NCI-H1105 treated with DMSO at 0.1 percent for 48 hours (cell line): ENCODE measurements around the gene PLEKHM3.
A peak's percentile ranks its signal among the peaks of the same experiment; 100 is the strongest.
"Not testable (repeated sequence)": the region's sequence is repeated elsewhere in the genome, so short reads cannot be mapped to it uniquely, and the experiment has no call there.

Source experiments
- DNase-seq: peaks from one replicate; lab custom pipeline; 2025; lab: John Stamatoyannopoulos, UW

Gene PLEKHM3

DNA sequence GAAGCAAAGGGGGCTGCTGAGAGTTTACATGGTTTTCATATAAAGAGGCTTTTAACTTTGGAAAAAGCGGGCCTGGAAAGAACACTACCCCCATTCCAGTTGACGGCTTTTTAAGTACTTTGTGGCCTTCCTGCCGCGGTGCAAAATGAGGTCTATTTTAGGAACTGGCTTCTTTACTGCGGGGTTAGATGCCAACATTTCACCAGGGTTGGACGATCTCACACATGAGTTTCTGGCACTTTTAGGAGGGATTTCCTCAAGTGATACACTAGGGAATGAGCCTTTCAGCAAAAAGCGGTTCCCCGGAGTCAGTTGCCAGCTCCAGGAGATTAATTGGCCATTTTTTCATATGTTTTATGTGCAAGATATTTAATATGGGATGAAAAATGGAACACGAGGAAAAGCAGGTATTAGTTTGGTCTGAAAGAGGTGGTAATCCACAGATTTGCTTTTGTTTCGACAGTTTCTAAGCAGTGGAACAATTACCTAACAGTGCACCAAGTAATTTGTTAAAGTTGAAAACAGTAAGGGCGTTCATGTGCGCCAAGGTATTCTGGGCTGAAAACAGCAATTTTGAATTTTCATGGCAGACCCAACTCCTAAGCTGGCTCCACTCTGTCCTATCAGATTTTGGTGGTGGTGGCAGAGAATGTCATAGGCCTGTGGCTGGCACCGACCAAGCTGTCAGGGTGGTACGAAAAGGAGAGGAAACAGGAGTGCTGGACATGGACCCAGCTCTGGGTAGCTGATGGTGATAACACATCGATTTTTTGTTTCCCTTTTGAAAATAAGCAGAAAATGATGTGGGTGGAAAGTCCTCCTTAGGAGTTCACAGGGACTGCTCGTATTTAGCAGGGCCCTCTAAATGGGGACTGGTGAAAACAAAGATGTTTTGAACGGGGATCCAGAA is 200.0 kb downstream of the PLEKHM3 start:
- no peak for DNase-seq

DNA sequence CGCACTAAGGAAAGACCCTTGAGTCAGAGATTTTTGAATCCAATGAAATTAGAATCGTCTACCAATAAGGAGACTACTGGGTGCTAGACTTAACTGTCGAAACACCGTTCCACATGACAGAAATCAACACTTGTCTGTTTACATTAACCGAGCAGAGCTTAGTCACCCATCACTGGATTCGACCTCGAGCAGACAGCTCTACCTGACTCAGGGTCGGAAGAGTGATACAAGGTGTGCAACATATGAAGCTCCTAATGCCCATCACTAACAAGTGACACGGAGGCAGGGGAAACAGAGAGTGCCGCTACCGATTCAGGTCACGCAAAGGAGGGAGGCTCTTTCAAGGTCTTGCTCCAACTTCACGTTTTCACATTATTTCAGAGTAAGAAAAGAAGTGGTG is 201.5 kb downstream of the PLEKHM3 start:
- no peak for DNase-seq

DNA sequence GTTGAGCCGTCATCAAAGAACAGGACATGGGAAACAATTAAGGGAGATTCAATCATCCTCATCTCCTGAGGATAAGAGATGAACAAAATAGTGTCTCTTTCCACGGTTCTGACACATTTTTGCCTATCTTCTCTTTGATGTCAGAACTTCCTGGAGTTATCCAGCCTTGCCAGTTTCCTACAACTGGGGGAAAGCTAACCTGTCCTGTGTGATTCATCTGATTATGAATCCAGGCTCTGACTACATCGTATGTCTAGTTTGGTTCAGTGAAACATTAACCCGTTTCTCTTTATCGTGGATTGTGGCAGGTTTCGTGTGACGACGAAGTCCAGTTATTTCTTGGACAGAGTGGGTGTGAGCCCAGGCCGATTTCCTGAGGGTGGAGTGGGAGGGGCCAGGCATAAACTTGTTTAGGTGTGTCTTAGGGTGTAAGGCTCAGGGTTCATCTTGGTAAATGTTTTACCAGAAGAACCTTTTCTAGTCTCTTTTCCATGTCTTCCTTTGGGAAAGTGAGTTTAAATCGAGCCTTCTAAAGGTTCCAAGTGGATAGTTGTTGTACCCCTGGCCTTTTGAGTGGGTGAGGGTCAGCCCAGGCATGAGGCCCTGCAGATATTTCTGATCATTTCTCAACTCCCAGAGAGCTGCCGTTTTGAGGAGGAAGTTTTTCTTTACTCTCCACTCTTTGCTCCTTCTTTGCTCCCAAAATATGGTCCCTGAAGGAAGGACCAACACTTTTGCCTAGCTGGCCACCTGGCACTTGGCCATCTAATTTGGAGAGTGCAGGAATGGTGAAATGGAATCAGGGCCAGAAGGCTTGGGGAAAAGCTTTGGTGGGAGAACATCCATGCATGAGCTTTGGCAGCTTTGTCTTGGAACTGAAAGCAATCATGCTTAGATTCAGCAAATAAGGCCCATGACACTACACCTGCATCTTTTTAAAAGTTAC is 205.2 kb downstream of the PLEKHM3 start:
- DNase-seq = no peak

DNA sequence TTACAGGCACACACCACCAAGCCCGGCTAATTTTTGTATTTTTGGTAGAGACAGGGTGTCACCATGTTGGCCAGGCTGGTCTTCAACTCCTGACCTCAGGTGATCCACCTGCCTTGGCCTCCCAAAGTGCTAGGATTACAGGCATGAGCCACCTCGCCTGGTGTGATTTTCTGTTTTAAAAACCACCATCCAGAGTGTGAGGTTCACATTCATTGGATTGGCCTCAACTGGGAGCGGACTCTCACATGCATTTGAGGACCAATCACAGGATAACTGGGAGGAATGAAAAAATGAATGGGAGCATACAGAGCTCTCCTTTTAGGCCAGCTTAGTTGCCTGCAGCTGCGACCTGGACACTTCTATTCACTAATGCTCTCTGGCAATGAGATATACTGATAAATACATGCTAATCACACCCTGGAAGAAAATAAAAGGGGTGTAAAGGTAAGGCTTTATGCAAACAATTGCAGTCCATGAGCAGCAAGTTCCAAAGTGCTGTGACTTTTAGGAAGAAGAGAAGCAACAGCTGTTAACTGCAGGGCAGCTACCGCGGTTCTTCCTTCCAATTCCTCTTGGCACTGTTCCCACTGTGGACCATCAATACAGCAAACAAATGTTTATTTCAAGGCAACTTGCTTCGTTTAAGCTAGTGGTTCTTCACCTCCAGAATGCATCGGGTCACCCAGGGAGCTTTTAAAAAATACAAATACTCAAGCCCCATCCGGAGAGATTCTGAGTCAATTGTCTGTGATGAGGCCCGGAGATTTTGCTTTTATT is 206.1 kb downstream of the PLEKHM3 start:
- no peak for DNase-seq

DNA sequence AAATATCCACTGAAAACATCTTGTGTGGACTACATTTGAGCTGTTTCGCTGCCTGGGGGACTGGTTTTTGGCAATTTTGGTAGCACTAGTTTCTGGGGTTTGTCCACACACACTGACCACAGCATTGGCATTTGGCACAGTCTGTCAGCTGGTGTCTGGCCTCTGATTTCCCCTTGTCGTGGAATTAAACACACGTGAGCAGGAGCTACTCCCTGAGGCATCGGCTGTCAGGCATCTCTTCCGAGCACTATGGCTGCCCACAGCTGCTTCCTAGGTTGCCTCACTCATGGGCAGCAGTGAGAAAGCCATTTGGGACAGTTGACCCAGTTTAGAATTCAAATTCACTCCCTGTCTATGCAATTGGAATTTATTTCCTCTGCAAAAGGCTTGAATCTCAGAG is 208.8 kb downstream of the PLEKHM3 start:
- no peak for DNase-seq

DNA sequence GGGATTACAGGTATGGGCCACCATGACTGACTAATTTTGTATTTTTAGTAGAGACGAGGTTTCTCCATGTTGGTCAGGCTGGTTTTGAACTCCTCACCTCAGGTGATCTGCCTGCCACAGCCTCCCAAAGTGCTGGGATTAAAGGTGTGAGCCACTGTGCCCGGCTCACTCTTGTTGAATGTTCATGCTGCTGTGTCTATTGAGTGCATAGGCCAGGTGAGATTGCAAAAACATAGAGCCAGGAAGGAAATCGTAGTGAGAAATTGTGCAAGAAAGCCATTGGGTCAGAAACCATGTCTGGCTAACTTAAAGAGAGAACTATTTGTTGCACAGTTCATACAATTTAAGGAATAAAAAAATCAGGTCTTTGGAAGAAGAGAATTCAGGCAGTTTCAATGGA is 210.1 kb downstream of the PLEKHM3 start:
- no peak for DNase-seq

DNA sequence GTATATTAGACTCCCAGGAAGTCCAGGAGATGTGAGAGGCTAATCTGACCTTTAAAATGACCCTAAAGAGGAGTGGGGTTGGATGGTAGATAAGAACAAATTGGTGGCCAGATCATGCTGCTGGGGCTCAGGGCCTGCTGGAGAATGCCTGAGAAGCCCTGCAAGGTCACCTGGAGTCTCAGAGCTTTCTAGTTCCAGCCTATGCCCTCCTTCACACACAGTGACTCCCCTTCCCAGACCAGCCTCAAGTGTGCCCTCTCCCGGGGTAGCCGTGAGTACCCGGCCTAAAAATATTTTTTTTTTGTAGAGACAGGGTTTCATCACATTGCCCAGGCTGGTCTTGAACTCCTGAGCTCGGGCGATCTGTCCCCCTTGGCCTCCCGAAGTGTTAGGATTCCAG is 211.4 kb downstream of the PLEKHM3 start:
- no peak for DNase-seq

DNA sequence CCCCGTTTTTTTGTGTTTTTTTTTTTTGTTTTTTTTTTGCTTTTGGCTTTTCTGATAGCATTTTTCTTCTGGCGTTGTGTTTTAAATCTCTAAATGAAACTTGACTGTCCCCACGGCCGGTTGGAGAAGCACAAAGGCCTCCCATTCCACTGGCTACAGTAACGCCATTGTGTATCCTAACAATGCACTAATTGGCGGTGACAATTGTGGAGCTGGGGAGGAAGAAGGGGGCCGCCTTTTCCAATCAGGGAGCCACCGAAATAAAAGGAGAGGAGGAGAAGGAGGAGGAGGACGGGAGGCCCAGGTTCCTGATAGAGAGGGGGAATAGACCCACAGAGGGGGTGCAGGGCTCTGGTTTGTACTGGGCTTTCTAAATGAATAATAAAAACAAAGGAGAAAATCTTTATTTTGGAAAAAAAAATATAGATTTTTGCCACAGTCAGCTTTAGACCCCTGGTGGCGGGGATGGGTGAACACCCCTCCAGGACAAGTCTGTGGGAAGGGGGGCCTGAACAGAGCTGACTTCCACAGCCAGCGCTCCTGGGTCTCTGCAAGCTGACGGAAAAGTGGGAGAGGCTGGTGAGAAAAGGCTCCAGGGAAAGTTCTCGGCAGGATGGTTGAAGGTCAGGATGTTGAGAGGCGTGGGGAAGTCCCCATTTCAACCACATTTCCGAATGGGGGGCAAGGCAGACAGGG is 212.0 kb downstream of the PLEKHM3 start:
- no peak for DNase-seq

DNA sequence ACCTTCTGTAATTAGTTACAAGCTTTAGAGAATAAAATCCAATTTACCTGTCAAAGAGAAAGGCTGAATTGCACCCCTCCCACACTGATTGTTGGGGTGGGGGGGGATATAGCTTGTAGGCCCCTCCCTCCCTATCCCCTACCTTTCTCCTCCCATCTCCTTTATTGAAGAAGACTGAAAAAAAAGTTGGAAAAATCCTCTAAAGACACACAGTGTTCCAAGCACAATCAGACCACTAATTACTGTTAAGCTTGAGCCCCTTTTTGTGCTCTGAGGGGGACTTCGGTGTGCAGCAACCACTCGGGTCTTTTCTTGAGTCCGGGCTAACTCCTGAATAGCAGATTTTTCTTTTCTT is 212.6 kb downstream of the PLEKHM3 start:
- DNase-seq = no peak

DNA sequence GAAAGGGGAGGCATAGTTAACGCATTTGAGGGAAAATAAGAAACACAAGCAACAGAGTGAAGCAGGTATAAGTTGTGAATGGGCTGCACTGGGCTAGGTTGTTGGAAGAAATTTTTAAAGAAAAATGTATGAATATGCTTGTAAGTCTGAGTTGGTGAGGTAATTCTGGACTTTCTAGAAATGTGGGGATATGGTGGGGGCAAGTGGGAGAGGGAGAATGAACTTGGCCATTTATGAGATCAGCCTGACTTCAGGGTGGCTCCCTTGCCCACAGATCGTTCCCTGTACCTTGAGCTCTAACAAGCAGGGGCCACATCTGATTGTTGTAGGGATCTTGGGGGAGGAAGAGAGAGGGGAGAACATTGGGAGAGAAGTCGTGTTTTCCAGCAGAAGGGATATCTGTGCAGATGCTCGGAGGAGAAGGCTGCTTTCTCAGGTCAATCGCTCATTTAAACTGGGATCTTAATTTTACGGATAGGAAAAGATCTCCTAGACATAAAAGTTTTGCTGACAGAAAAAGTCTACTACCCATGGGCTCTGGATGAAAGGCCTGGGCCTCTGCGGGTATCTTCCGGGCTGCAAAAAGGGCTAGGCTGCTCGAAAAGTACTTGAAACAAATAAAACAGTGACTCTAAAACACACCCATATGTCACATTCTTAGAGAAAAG is 213.1 kb downstream of the PLEKHM3 start:
- DNase-seq = no peak

DNA sequence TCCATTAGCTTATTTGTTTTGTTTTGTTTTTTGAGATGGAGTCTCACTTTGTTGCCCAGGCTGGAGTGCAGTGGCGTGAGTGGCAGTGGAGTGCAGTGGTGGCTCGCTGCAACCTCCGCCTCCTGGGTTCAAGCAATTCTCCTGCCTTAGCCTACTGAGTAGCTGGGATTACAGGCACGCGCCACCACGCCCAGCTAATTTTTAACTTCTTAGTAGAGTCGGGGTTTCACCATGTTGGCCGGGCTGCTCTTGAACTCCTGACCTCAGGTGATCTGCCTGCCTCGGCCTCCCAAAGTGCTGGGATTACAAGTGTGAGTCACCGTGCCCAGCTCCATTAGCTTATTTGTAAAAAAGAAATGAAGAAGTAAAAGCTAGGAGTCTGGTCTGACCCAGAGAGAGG is 213.7 kb downstream of the PLEKHM3 start:
- not testable (repeated sequence) for DNase-seq

DNA sequence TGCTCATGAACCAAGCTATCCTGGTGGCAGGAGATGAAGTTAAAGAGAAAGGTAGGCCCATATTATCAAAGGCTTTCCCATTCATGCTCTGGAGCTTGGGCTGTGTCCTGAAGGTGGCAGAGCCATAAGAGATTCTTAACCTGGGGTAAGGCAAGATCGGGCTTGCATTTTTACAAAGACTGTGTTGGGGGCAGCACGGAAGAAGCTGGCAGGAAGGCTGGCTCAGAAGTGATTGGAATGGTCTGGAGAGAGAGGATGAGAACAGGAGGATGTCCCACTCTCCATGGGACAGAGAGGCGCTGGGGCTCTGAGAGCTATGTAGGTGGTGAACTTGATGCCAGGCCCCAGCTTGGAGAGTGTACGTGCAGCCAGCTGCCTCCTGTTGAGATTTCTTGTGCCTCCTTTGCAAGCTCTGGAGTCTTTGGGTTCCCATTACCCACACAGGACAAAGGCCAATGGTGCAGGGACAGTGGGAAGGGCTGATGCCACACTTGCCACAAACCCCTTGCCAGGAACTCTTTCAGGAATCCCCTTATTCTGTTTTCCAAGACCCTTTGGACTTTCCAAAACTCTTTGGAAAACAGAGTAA is 215.0 kb downstream of the PLEKHM3 start:
- DNase-seq = no peak

DNA sequence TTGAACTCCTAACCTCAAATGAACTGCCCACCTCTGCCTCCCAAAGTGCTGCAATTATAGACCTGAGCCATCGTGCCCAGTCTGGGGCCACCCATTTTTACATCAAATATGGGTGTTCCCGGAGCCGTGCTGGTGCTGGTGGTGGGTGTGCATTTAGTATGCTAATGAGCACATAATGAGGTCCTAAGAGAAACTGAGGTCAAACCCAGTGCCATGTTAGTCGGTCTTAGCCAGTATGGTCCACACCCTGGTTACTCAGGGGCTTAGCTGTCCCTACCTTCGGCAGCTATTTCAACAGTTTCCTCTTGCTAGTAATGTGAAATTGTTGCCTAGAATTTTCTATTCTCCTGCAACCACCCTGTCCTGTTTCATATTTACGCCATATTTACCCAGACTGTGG is 217.2 kb downstream of the PLEKHM3 start:
- DNase-seq = no peak

DNA sequence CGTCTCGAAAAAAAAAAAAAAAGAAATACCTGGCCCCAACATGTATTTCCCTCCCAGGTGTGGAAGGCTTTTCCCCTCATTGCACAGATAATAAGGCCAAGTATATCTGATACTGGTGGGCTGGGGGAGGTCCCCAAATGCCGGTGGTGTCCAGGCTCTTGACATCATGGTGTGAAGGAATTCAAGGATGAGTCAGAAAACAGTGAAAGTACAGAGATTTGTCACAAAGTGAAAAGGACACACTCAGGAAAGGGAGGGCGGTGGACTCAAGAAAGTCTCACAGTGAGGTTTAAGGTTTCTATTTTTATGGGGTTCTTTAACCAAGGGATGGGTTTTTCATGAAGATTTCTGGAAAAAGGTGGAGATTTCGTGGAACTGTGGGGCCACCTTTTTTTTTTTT is 217.8 kb downstream of the PLEKHM3 start:
- no peak for DNase-seq

DNA sequence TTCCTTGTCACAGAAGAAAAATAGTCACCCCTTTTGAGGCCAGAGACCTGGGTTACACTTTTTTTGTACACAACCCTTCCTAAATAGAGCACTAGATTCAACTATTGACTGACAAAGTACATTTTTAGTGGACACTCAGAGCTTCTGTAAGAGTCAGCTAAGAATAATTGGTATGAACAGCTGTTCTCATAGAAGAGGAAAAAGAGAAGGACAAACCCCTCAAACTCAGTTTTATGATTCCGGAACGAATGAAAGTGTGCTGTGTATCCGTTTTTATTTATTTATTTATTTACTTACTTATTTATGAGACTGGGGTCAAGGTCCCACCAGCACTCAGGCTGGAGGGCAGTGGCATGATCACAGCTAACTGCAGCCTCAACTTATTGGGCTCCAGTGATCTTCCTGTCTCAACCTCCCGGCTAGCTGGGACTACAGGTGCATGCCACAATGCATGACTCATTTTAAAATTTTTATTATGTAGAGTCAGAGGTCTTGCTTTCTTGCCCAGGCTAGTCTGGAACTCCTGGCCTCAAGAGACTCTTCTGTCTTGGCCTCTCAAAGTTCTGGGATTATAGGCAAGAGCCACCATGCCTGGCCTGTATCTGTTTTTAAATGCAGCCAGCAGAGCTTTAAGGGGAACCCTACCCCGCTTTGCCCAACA is 219.6 kb downstream of the PLEKHM3 start:
- no peak for DNase-seq

DNA sequence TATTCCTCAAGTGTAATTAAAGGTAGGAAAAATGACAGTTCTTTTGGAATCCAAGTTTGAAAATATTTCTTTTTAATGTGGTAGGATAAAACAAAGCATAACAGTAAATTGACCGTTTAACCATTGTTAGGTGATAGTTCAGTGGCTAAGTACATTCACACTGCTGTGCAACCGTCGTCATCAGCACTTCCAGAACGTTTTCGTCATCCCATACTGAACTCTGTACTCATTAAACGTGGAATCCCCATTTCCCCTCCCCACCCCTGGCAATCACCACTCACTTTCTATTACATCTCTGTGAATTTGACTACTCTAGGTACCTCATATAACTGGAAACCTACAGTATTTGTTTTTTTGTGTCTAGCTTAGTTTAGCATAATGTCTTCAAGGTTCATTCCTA is 222.7 kb downstream of the PLEKHM3 start:
- no peak for DNase-seq

DNA sequence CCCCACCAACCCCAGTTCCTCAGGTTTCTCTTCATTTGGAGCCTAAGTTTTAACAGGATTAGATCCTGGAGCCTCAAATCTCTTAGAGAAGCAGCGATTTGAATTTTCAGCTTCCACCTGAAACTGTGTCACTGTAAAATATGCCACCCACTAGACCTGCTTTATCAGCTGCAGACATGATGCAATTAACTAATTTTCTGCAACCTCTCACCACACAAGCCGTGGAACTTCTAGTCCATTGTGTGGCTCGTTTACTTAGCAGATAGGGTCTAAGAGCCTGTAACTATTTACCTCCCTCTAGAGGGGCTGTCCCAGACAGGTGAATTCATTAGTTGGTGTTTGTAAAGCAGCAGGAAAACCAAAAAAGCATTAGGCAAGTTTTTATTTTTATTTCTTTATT is 224.1 kb downstream of the PLEKHM3 start:
- DNase-seq = peak; percentile 60

DNA sequence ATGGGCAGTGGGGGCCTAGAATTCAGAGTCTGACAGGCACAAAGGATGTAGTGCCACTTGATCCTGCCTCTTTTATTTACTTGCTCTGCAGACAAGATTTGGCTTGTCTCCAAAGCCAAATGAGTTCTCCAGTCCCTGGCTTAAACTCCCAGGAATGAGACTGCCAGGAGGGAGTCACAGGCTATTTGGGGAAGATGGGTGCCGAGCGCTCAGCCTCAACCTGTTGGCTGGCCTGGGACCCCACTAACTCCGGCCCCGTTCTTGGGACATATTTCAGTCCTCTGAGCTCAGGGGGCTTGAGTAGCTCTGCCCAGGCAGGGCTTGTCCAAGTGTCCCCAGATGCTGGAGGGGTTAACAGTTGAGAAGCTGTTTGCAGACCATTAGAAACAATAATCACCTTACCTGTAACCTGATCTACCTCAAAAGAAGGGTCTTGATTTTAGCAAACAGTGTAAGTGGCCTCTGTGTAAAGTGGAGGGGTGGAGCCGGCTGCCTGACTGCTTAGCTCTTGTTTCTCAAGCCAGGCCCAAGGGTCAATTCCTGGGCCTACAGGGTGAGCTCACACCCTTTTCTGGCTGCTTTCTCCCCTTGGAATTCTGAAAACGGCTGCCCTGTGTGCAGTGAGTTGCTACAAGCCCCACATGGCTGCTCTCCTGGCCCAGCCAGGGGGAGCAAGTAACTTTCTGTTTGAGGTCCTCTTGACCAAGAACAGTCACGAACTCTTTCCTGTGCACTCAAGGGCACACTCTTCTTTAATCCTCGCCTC is 228.6 kb downstream of the PLEKHM3 start:
- DNase-seq = peak; percentile 82

DNA sequence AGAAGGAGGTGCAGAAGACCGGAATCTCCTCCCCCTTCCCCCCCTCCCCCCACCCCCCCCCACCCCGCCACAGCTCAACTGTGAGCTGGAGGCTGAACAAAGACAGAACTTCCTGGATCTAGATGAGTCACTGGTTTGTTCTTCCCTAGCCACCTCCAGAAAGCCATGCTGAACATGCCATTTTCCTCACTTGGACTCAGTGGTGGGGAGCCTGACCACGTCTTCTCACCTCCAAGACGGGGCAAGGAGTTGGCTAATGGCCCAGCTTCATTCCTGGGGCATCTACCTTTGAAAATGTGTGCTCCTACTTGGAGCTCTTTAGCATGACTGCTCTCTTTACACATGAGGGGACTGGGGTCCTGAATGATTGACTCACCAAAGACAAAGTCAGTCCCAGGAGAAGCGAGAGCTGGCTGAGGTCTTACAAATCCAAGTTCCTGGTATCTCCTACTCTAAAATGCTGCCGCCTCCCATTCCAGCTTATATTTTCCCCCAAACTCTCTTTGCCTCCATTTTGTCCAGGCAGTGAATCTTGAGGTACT is 233.0 kb downstream of the PLEKHM3 start:
- DNase-seq = no peak
